HFFc6 (cell line): Measurements from ENCODE around the gene TPCN1. TPM values are rescaled to one million over a fixed set of nuclear protein-coding genes. Genes with fewer than 3 reads are reported as not detected.

Experiments used
- DNase-seq: peaks from one replicate; pipeline ENCODE4 v3.0.0-alpha.2; 2018
- H3K27ac Mint-ChIP-seq: 2 replicates; pipeline ENCODE4 v1.8.0; 2020; ENCODE audit warnings: mild to moderate bottlenecking, mixed read lengths
- H3K27me3 Mint-ChIP-seq: 2 replicates; pipeline ENCODE4 v1.8.0; 2021; ENCODE audit warnings: mild to moderate bottlenecking, moderate library complexity, mixed read lengths; ENCODE audit not compliant: insufficient read depth
- H3K36me3 Mint-ChIP-seq: 2 replicates; pipeline ENCODE4 v1.8.0; 2021; ENCODE audit warnings: low read depth, mixed read lengths
- H3K4me1 Mint-ChIP-seq: 2 replicates; pipeline ENCODE4 v1.8.0; 2020; ENCODE audit warnings: low read depth, mixed read lengths
- H3K4me3 Mint-ChIP-seq: 2 replicates; pipeline ENCODE4 v1.8.0; 2020; ENCODE audit warnings: mild to moderate bottlenecking, moderate library complexity, mixed read lengths
- H3K9me3 Mint-ChIP-seq: 2 replicates; pipeline ENCODE4 v1.8.0; 2020; ENCODE audit warnings: mild to moderate bottlenecking, mixed read lengths
- total RNA-seq, 6 experiments: library from RNA; stranded (reverse); fragmentation: NEBNext Ultra II Directional; extraction: Animal tissue kit (Norgen Biotek cat#: 25700); gene quantifications; 2 replicates in 1 of 6; 3 replicates in 5 of 6; pipeline ENCODE4 v1.2.3, GENCODE V29; 2021
- TF ChIP-seq, protein P1 (sequence below): fragments of 200-600 bp; sonication (generic); IDR thresholded peaks from 2 replicates; pipeline ENCODE4 v1.5.0; 2021; ENCODE audit warnings: antibody characterized with exemption, mild to moderate bottlenecking

TPCN1 gene
- total RNA-seq, 6 experiments from 2014 or later = 19.0 to 33.3 (median 20.6) TPM

DNA sequence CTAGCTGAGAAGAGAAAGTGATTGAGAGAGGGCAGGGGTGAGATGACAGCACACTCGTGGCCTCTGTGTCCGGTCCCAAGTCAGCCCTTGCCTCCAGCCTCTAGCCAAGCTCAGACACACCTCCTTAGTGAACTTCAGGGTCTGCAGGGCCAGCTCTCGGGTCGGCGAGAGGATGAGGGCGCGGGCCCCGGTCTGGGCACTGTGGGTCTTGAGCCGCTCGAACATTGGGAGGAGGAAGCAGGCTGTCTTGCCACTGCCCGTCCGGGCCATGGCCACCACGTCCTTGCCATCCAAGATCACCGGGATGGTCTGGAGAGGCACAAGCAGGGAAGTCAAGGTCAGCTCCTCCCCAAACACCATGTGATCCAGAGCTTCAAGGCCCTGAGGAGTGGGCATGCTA lies 42.2 kb upstream of the TPCN1 start:
- Mint-ChIP-seq H3K4me3 (no peak overlapping the region), H3K27ac (no peak overlapping the region), H3K36me3 (peaks cover 34% of the 10 kb centered on the region), H3K27me3 (no peaks in the 10 kb centered on the region; the same call in 1 of the 2 replicates), H3K9me3 (peaks cover 6% of the 10 kb centered on the region; the same call in 1 of the 2 replicates), H3K4me1 (peaks cover 20% of the 10 kb centered on the region)
- no peak for DNase-seq
- TF ChIP-seq, protein P1, sequence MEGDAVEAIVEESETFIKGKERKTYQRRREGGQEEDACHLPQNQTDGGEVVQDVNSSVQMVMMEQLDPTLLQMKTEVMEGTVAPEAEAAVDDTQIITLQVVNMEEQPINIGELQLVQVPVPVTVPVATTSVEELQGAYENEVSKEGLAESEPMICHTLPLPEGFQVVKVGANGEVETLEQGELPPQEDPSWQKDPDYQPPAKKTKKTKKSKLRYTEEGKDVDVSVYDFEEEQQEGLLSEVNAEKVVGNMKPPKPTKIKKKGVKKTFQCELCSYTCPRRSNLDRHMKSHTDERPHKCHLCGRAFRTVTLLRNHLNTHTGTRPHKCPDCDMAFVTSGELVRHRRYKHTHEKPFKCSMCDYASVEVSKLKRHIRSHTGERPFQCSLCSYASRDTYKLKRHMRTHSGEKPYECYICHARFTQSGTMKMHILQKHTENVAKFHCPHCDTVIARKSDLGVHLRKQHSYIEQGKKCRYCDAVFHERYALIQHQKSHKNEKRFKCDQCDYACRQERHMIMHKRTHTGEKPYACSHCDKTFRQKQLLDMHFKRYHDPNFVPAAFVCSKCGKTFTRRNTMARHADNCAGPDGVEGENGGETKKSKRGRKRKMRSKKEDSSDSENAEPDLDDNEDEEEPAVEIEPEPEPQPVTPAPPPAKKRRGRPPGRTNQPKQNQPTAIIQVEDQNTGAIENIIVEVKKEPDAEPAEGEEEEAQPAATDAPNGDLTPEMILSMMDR = no peak

- Mint-ChIP-seq H3K4me3 (no peak overlapping the region), H3K27me3 (no peaks in the 10 kb centered on the region; the same call in 1 of the 2 replicates), H3K9me3 (peaks cover 6% of the 10 kb centered on the region; the same call in 1 of the 2 replicates), H3K36me3 (peaks cover 34% of the 10 kb centered on the region), H3K4me1 (peaks cover 20% of the 10 kb centered on the region), H3K27ac (no peak overlapping the region)
- TF ChIP-seq, protein P1 = no peak
- DNase-seq = no peak
These were observed 40.9 kb upstream of the TPCN1 start for GRCh38 chr12:113180333-113180732.

- H3K36me3 Mint-ChIP-seq = peaks cover 28% of the 10 kb centered on the region
- H3K27me3 Mint-ChIP-seq = no peaks in the 10 kb centered on the region; the same call in 1 of the 2 replicates
- DNase-seq = no peak
- peaks cover 30% of the 10 kb centered on the region for H3K4me1 Mint-ChIP-seq
- TF ChIP-seq, protein P1 = no peak
- no peak overlapping the region for H3K4me3 Mint-ChIP-seq
- H3K9me3 Mint-ChIP-seq = peaks cover 6% of the 10 kb centered on the region; the same call in 1 of the 2 replicates
- H3K27ac Mint-ChIP-seq = no peak overlapping the region
These were observed 39.3 kb upstream of the TPCN1 start for GRCh38 chr12:113181975-113182374.

- TF ChIP-seq, protein P1 = no peak
- H3K36me3 Mint-ChIP-seq = peaks cover 17% of the 10 kb centered on the region
- H3K27me3 Mint-ChIP-seq = no peaks in the 10 kb centered on the region; the same call in 1 of the 2 replicates
- peak overlapping the region; percentile 93; the same call in 1 of the 2 replicates for H3K27ac Mint-ChIP-seq
- no peaks in the 10 kb centered on the region for H3K9me3 Mint-ChIP-seq
- no peak for DNase-seq
- H3K4me1 Mint-ChIP-seq = peaks cover 36% of the 10 kb centered on the region
- H3K4me3 Mint-ChIP-seq = peak overlapping the region; percentile 93
These were observed 38.2 kb upstream of the TPCN1 start for GRCh38 chr12:113183030-113183589.

DNA sequence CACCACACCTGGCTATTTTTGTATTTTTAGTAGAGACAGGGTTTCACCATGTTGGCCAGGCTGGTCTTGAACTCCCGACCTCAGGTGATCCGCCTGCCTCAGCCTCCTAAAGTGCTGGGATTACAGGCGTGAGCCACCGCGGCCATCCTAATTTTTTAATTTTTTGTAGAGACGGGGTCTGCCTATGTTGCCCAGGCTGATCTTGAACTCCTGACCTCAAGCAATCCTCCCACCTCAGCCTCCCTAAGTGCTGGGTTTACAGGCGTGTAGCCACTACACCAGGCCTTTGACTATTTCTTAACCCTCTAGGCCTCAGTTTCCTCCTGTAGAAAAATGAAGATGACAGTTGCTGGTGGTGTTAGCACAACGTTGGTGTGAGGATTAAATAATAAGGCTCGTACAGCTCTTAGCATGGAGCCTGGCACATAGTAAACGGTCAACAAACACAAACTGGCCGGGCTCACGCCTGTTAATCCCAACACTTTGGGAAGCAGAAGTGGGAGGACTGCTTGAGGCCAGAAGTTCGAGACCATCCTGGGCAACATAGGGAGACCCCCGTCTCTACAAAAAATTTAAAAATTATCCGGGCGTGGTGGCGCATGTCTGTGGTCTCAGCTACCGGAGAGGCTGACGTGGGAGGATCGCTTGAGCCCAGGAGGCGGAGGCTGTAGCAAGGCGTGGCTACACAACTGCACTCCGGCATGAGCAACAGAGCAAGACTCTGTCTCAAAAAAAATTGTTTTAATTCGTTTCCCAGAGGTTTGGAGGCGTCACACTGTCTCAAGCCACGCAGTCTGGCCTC lies 37.0 kb upstream of the TPCN1 start:
- Mint-ChIP-seq H3K4me1 (peaks cover 36% of the 10 kb centered on the region), H3K27ac (peak overlapping the region; percentile 93), H3K36me3 (peaks cover 17% of the 10 kb centered on the region), H3K4me3 (peak overlapping the region; percentile 93), H3K9me3 (no peaks in the 10 kb centered on the region), H3K27me3 (no peaks in the 10 kb centered on the region; the same call in 1 of the 2 replicates)
- DNase-seq = no peak
- TF ChIP-seq, protein P1 = no peak
